Stimulated activated CD4-positive, alpha-beta T cell treated with anti-CD3 and anti-CD28 coated beads, Interleukin-15, amount 100 ng/mL, for 24 hours (primary cell): ENCODE data around the gene CENPP.

ENCODE experiments used
- DNase-seq: peaks from one replicate; pipeline ENCODE4 v3.0.0-alpha.2; 2020

Gene CENPP

GRCh38 chr9:92483627-92484545 lies 158.1 kb downstream of the CENPP start:
- no peak for DNase-seq

- no peak for DNase-seq
These were observed 158.8 kb downstream of the CENPP start for GRCh38 chr9:92484563-92484962.

GRCh38 chr9:92486371-92486770 lies 160.6 kb downstream of the CENPP start:
- no peak for DNase-seq

- no peak for DNase-seq
These were observed 163.2 kb downstream of the CENPP start for GRCh38 chr9:92488681-92489550.

- DNase-seq: no peak
These were observed 167.1 kb downstream of the CENPP start for GRCh38 chr9:92492781-92493401.

- DNase-seq: no peak
These were observed 168.1 kb downstream of the CENPP start for GRCh38 chr9:92493749-92494387.

GRCh38 chr9:92494856-92495255 lies 169.1 kb downstream of the CENPP start:
- no peak for DNase-seq

GRCh38 chr9:92496396-92497176 lies 170.8 kb downstream of the CENPP start:
- no peak for DNase-seq

GRCh38 chr9:92499701-92500100 lies 173.9 kb downstream of the CENPP start:
- DNase-seq: no peak

- DNase-seq: no peak
These were observed 175.0 kb downstream of the CENPP start for GRCh38 chr9:92500725-92501124.

GRCh38 chr9:92501671-92502393 lies 176.1 kb downstream of the CENPP start:
- DNase-seq: peak; percentile 21

GRCh38 chr9:92503156-92503555 lies 177.4 kb downstream of the CENPP start:
- DNase-seq: no peak

GRCh38 chr9:92504881-92505280 lies 179.1 kb downstream of the CENPP start:
- DNase-seq: no peak

GRCh38 chr9:92506184-92506857 lies 180.6 kb downstream of the CENPP start:
- no peak for DNase-seq

- no peak for DNase-seq
These were observed 181.3 kb downstream of the CENPP start for GRCh38 chr9:92507005-92507404.

- DNase-seq: no peak
These were observed 181.7 kb downstream of the CENPP start for GRCh38 chr9:92507496-92507895.

GRCh38 chr9:92508018-92508820 lies 182.5 kb downstream of the CENPP start:
- no peak for DNase-seq

- no peak for DNase-seq
These were observed 183.3 kb downstream of the CENPP start for GRCh38 chr9:92509050-92509449.

- no peak for DNase-seq
These were observed 185.0 kb downstream of the CENPP start for GRCh38 chr9:92510747-92511146.

GRCh38 chr9:92512622-92513021 lies 186.9 kb downstream of the CENPP start:
- DNase-seq: no peak
